Esophagus (tissue), 2 donors: ENCODE measurements around the gene ATP10A. TPM values are rescaled to one million over a fixed set of nuclear protein-coding genes. Genes with fewer than 3 reads are reported as not detected.
A peak's percentile ranks its signal among the peaks of the same experiment; 100 is the strongest.

ENCODE experiments used
- H3K27ac ChIP-seq, 2 donors: one replicate each; pipeline ENCODE4 v1.5.1; 2013; ENCODE audit warnings: low read depth in 2 of 2, mild to moderate bottlenecking in 2 of 2, inconsistent platforms in 1 of 2, low read length in 1 of 2, moderate library complexity in 1 of 2
- H3K27me3 ChIP-seq, 2 donors: one replicate each; pipeline ENCODE4 v1.6.1; 2013; ENCODE audit warnings: low read length in 2 of 2, control low read depth in 1 of 2, mild to moderate bottlenecking in 1 of 2; ENCODE audit not compliant: insufficient read depth in 2 of 2, control insufficient read depth in 1 of 2
- H3K36me3 ChIP-seq, 2 donors: one replicate each; pipeline ENCODE4 v1.6.1; 2013; ENCODE audit warnings: low read length in 1 of 2; ENCODE audit not compliant: control insufficient read depth in 2 of 2, insufficient read depth in 2 of 2
- H3K4me1 ChIP-seq, 2 donors: one replicate each; pipeline ENCODE4 v1.6.1; 2013; ENCODE audit warnings: low read length in 1 of 2; ENCODE audit not compliant: control insufficient read depth in 2 of 2, insufficient read depth in 2 of 2
- H3K4me3 ChIP-seq, 2 donors: one replicate each; pipeline ENCODE4 v1.5.1; 2013; ENCODE audit warnings: low read length in 2 of 2, mild to moderate bottlenecking in 2 of 2, low read depth in 1 of 2, moderate library complexity in 1 of 2
- H3K9me3 ChIP-seq, 2 donors: one replicate each; pipeline ENCODE4 v1.6.1; 2013; ENCODE audit warnings: mild to moderate bottlenecking in 2 of 2, low read depth in 1 of 2, low read length in 1 of 2, moderate library complexity in 1 of 2; ENCODE audit not compliant: control insufficient read depth in 2 of 2, insufficient read depth in 1 of 2
- WGBS, 2 donors: extraction: QIAGEN DNeasy Blood & Tissue Kit; methylation state at CpG; one replicate each; pipeline ENCODE4 v1.1.7; 2013; 5-methylcytosine and 5-hydroxymethylcytosine counted together
- polyA plus RNA-seq, 2 donors: library from polyadenylated mRNA; stranded (reverse); fragments of 200-250 nt; gene quantifications; one replicate each; pipeline ENCODE4 v1.2.3, GENCODE V29; 2013
- donor health status: healthy with polysubstance abuse.
- donor health status: Bipolar disorder and iron deficiency.

Gene ATP10A, protein sequence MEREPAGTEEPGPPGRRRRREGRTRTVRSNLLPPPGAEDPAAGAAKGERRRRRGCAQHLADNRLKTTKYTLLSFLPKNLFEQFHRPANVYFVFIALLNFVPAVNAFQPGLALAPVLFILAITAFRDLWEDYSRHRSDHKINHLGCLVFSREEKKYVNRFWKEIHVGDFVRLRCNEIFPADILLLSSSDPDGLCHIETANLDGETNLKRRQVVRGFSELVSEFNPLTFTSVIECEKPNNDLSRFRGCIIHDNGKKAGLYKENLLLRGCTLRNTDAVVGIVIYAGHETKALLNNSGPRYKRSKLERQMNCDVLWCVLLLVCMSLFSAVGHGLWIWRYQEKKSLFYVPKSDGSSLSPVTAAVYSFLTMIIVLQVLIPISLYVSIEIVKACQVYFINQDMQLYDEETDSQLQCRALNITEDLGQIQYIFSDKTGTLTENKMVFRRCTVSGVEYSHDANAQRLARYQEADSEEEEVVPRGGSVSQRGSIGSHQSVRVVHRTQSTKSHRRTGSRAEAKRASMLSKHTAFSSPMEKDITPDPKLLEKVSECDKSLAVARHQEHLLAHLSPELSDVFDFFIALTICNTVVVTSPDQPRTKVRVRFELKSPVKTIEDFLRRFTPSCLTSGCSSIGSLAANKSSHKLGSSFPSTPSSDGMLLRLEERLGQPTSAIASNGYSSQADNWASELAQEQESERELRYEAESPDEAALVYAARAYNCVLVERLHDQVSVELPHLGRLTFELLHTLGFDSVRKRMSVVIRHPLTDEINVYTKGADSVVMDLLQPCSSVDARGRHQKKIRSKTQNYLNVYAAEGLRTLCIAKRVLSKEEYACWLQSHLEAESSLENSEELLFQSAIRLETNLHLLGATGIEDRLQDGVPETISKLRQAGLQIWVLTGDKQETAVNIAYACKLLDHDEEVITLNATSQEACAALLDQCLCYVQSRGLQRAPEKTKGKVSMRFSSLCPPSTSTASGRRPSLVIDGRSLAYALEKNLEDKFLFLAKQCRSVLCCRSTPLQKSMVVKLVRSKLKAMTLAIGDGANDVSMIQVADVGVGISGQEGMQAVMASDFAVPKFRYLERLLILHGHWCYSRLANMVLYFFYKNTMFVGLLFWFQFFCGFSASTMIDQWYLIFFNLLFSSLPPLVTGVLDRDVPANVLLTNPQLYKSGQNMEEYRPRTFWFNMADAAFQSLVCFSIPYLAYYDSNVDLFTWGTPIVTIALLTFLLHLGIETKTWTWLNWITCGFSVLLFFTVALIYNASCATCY (N-terminal part only)
- under 1 TPM; 0.79 to 0.86 TPM for polyA plus RNA-seq

DNA sequence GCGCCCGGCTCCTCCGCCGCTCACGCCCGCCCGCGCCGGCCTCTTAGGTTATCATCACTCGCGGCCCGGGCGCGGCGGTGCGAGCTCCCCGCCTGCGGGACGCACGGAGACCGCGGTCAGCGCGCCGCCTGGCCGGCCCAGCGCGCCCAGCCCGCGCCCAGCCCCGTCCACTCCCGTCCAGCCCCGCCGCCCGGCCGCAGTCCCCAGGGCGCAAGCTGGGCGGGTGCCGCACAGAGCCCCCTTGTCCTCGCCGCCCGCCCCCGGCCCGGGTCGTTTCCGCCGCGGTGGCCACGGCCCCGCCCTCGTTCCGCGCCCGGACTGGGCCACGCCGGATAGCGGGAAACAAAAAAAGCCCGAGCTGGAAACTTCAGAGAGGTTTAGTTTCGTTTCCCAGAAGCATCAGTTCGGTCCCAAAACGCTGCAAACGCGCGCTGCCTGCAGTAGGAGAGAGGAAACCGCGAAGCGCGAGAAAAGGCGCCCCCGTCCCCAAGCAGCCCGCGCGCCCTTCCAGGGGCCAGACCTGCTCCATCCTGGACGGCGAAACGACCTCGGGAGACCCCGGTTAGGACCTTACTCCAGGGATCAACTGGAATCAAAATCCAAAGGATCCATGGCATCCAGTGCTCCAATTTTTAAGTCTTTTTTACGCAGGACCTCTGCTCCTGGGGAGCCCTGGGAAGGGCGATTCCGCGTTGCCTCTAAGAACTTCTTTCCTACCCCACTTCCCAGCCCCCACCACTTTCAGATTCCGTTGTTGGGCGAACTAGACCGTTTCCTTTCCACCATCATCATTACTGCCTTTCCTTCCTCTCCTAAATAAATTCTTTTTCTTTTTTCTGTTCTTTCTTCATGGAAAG lies at the start of gene ATP10A:
Gene ATP10A, minus strand, starts transcription at position 217 of the 857 bp plus-strand sequence. CDS start 231 bp downstream, outside the sequence.
- WGBS, 2 donors: 4 to 8% methylated on average over 71 to 85 of the region's 85 CpGs
- Histone ChIP-seq H3K4me1 (peaks cover 8 to 16% of the 10 kb centered on the region in 2 donors), H3K27ac (peak within 1 kb of the TSS; percentile 73 to 77), H3K36me3 (no peaks in the 10 kb centered on the region), H3K4me3 (peak within 1 kb of the TSS; percentile 66 to 68), H3K9me3 (no peaks in the 10 kb centered on the region), H3K27me3 (no peaks in the 10 kb centered on the region)

DNA sequence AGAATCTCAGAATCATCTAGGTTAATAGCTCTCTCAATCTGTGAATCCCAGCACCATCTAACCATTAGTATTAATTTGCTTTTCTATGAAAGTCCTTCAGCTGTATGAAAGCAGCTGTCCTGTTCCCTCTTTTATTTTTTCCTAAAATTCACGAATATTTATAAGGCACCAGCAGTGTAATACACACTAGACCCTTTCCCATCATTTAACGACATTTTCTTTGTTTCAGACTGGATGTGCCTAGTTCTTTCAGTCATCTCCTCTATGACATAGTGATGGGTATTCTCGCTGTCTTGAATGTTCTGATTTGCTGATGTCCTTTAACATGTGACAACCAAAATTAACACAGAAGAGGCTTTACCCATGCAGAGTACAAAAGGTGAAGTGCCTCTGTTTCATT lies 48.9 kb upstream of the ATP10A start:
- Histone ChIP-seq H3K36me3 (no peaks in the 10 kb centered on the region), H3K27ac (no peak overlapping the region), H3K9me3 (no peaks in the 10 kb centered on the region), H3K27me3 (no peaks in the 10 kb centered on the region), H3K4me1 (no peaks in the 10 kb centered on the region), H3K4me3 (no peak overlapping the region)
- 72 to 83% methylated on average over 3 of the region's 3 CpGs for WGBS, 2 donors

DNA sequence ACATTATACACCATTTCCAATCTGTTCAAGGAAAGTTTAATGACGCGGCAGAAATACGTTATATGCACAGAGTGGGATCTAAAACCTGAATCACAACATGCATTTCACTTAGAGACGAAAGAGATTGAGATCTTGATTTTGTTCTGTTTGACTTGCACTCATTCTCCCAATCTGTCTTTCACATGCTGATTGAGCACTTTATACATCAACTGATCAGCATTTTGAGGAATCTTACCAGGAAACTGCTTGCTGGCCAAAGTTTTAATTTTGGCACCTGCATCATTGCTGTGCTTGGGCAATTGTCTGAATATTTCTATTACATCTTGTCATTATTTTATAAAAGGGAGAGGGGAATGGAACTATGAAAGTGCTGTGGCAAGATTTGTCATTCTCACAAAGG lies 47.7 kb upstream of the ATP10A start:
- no peaks in the 10 kb centered on the region for H3K4me1 ChIP-seq
- no peaks in the 10 kb centered on the region for H3K9me3 ChIP-seq
- 89 to 91% methylated on average over 4 of the region's 4 CpGs for WGBS, 2 donors
- no peaks in the 10 kb centered on the region for H3K27me3 ChIP-seq
- H3K27ac ChIP-seq: no peak overlapping the region
- no peaks in the 10 kb centered on the region for H3K36me3 ChIP-seq
- H3K4me3 ChIP-seq: no peak overlapping the region

DNA sequence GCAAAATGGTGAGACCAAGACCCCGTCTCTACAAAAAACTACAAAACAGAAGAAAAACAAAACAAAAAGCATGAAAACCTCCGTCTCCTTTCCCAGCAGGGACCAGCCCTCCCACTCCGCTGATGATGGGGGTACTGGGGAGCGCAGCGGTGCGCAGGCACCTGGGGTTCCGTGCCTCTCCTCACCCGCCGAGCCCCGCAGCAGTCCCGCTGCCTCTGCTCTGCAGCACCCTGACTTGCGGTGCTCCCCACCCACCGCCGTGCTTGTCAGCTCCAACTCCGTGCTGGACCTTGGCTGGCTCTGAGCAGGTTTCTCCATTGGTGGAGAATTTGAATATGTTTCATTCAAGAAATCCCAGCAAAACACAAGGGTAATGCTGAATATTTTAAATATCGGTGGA lies 46.7 kb upstream of the ATP10A start:
- Histone ChIP-seq H3K27ac (no peak overlapping the region), H3K9me3 (no peaks in the 10 kb centered on the region), H3K4me3 (no peak overlapping the region), H3K4me1 (no peaks in the 10 kb centered on the region), H3K27me3 (no peaks in the 10 kb centered on the region), H3K36me3 (no peaks in the 10 kb centered on the region)
- WGBS, 2 donors: 94 to 95% methylated on average over 16 of the region's 16 CpGs

DNA sequence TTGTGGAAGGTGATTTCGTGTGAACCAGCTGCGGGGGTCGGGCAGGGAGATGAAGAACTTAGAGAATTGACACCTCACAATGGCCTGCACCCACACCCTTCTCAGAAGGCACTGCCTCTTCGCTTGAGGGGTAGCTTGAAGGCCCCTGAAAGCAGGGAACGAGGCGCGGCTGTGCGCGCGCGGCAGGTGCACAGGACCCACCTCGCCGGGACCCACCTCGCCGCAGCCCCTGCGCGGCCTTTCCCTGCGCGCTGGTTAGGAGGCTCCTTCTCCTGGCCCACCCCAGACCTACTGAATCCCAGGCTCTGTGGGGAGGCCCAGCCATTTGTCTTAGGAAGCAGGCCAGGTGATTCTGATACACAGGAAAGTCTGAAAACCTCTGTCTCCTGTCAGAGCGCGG lies 46.2 kb upstream of the ATP10A start:
- Histone ChIP-seq H3K4me1 (no peaks in the 10 kb centered on the region), H3K4me3 (no peak overlapping the region), H3K27me3 (no peaks in the 10 kb centered on the region), H3K36me3 (no peaks in the 10 kb centered on the region), H3K9me3 (no peaks in the 10 kb centered on the region), H3K27ac (no peak overlapping the region)
- WGBS, 2 donors: 84 to 86% methylated on average over 21 of the region's 21 CpGs

DNA sequence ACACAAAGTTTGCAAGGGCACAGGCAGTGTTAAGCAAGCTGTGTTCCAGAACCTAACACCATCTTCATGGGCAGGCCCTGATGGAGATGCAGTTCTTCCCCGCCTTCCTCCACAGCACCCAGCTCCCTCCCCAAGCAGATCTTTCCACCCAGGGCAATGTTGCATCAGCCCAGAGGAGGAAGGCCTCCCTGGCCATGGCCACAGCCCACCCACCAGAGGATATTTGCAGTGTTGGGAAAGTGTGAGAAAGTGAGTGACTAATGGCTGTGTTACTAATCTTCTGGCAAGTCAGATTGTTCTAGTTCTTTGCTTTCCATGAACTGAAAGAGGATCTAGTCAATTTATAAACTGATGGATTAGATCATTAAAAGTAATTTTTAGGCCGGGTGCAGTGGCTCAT lies 42.0 kb upstream of the ATP10A start:
- Histone ChIP-seq H3K36me3 (no peaks in the 10 kb centered on the region), H3K9me3 (no peaks in the 10 kb centered on the region), H3K4me3 (no peak overlapping the region), H3K27me3 (no peaks in the 10 kb centered on the region), H3K27ac (no peak overlapping the region), H3K4me1 (peaks cover 0 to 3% of the 10 kb centered on the region in 2 donors)
- 28 to 61% methylated on average over 2 of the region's 2 CpGs for WGBS, 2 donors

DNA sequence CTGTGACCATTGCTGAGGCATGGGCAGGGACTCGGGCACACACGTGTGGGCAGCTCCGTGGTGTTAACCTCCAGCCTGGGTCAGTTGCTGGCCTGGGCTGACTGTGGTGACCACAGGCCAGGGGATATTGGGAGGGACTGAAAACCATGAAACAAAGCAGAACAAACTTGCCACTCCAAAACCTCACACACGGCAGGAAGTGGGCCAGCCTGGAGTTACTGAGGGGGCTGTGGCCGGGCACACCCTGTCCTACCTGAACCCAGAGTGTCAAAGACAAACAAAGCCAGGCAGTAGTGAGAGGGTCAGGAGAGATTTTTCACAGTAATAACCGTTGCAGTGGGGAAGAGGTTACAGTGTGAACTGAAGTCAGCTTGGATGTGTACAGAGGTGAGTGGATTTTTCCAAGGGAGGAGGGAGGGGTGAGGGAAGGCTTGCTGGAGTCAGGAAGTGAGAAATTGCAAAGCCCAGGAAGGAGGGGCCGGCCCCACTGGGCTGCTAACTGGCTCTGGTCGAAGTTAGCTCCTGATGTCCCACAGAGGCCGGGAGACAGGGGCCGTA lies 40.0 kb upstream of the ATP10A start:
- no peak overlapping the region for H3K27ac ChIP-seq
- no peaks in the 10 kb centered on the region for H3K27me3 ChIP-seq
- no peaks in the 10 kb centered on the region for H3K36me3 ChIP-seq
- H3K4me1 ChIP-seq: peaks cover 0 to 3% of the 10 kb centered on the region in 2 donors
- no peaks in the 10 kb centered on the region for H3K9me3 ChIP-seq
- WGBS, 2 donors: 63 to 71% methylated on average over 10 of the region's 10 CpGs
- no peak overlapping the region for H3K4me3 ChIP-seq

DNA sequence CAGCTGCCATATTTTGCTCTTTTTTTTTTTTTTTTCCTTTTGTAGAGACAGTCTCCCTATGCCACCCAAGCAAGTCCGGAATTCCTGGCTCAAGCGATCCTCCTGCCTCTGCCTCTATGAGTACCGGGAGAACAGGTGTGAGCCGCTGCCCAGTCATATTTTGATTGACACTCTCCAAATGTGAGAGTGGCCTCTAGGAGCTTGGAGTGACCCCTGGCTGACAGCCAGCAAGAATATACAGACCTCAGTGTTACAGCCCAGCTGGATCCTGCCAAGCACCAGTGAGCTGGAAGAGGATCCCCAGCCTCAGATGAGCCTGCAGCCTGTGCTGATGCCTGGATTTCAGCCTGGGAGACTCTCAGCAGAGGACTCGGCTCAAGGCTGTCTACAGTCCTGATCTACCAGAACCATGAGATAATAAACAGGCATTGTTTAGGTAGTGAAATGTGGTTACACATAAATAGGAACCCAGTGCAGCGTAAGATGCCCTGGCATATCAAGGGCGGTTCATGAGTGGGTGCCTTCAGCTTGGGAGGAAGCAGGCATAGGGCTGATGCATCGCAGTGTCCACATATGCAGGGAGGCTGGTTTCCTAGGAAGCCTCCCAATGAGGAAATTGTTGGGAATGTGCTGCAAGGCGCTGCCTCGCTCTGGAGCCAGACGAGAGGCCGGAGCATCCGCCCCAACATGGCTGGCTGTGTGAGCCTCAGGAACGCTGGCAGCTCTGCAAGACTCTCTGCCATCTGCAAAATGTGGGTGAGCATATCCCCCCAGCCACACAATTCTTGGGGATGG lies 38.9 kb upstream of the ATP10A start:
- WGBS, 2 donors: 87 to 93% methylated on average over 14 of the region's 14 CpGs
- H3K36me3 ChIP-seq: no peaks in the 10 kb centered on the region
- H3K9me3 ChIP-seq: no peaks in the 10 kb centered on the region
- H3K27me3 ChIP-seq: no peaks in the 10 kb centered on the region
- H3K4me1 ChIP-seq: peaks cover 0 to 3% of the 10 kb centered on the region in 2 donors
- no peak overlapping the region for H3K27ac ChIP-seq
- no peak overlapping the region for H3K4me3 ChIP-seq
